GM06990 (cell line): Measurements from ENCODE around the gene ERC1.

Source experiments
- DNase-seq: peaks from one replicate; pipeline ENCODE4 v3.0.0-alpha.2; 2011; ENCODE audit not compliant: insufficient read length; ENCODE audit errors: extremely low read depth
- H3K27me3 ChIP-seq: replicated peaks from 2 replicates; pipeline ENCODE4 v1.6.0; 2011; ENCODE audit warnings: low read length; ENCODE audit not compliant: control insufficient read depth, insufficient read depth
- H3K36me3 ChIP-seq: 2 replicates; pipeline ENCODE4 v1.5.1; 2011; ENCODE audit warnings: low read length; ENCODE audit not compliant: control insufficient read depth, insufficient read depth
- H3K4me3 ChIP-seq: replicated peaks from 2 replicates; pipeline ENCODE4 v1.5.1; 2011; ENCODE audit warnings: low read depth, mild to moderate bottlenecking, control low read depth, low read length
- TF ChIP-seq, protein P1 (sequence below): IDR thresholded peaks from 2 replicates; pipeline ENCODE4 v1.5.1; 2011; ENCODE audit warnings: low read length, control low read depth, mild to moderate bottlenecking, inconsistent platforms; ENCODE audit not compliant: insufficient read depth, poor library complexity, severe bottlenecking

ERC1 gene

DNA sequence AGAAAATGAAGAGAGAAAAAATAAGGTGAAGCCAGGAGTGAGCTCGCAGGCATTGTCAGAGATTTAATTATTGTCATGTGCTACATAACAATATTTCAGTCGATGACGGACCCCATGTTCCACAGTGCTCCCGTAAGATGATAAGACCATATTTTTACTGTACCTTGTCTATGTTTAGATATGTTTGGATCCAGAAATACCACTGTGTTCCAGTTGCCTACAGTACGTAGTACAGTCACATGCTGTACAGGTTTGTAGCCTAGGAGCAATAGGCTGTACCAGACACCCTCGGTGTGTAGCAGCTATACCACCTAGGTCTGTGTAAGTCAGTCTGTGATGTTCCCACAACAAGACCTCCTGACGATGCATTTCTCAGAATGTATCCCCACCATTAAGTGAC is 465.9 kb downstream of the ERC1 start:
- no peak for DNase-seq
- Histone ChIP-seq H3K36me3 (no peaks in the 10 kb centered on the region), H3K4me3 (no peak overlapping the region), H3K27me3 (no peaks in the 10 kb centered on the region)
- TF ChIP-seq, protein P1, sequence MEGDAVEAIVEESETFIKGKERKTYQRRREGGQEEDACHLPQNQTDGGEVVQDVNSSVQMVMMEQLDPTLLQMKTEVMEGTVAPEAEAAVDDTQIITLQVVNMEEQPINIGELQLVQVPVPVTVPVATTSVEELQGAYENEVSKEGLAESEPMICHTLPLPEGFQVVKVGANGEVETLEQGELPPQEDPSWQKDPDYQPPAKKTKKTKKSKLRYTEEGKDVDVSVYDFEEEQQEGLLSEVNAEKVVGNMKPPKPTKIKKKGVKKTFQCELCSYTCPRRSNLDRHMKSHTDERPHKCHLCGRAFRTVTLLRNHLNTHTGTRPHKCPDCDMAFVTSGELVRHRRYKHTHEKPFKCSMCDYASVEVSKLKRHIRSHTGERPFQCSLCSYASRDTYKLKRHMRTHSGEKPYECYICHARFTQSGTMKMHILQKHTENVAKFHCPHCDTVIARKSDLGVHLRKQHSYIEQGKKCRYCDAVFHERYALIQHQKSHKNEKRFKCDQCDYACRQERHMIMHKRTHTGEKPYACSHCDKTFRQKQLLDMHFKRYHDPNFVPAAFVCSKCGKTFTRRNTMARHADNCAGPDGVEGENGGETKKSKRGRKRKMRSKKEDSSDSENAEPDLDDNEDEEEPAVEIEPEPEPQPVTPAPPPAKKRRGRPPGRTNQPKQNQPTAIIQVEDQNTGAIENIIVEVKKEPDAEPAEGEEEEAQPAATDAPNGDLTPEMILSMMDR, result no peak

DNA sequence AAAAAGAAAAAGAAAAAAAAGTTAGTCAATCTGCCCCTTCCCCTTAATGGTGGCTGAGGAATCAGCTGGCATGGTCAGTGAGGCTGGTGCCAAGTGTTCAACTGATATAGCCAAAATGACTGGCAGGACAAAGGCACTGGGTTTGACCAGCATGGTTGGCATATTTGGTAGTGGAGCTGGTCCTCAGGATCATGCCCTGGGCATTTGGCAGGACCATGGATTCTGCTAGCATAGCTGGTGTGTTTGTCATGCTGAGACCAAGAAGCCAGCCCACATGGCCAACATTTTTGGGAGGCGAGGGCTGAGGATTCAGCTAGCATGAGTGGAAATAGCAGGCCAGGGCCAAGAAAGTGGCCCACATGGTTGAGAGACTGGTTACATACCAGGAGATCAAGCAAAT is 466.9 kb downstream of the ERC1 start:
- Histone ChIP-seq H3K36me3 (no peaks in the 10 kb centered on the region), H3K4me3 (no peak overlapping the region), H3K27me3 (no peaks in the 10 kb centered on the region)
- TF ChIP-seq, protein P1, result no peak
- no peak for DNase-seq

DNA sequence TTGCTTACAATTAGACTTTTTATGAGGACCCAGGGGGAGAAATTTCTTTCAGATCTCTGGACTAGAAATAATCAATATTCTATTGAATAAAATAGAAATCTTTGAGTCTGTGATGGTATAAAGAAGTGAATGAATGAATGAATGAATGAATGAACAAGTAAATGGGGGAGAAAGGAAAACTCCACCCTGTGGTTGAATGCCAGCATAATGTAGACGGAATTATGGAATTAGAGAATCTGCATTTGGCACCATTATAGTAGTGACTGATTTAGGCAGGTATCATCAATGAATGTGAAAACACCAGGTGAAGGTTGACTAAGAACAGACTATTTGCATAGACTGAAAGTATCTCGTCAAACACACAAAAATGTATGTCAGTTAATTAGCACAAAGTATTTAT is 468.3 kb downstream of the ERC1 start:
- Histone ChIP-seq H3K36me3 (no peaks in the 10 kb centered on the region), H3K27me3 (no peaks in the 10 kb centered on the region), H3K4me3 (no peak overlapping the region)
- TF ChIP-seq, protein P1, result no peak
- no peak for DNase-seq

GRCh38 chr12:1463073-1463905 is 472.3 kb downstream of the ERC1 start:
- no peak for DNase-seq
- TF ChIP-seq, protein P1, result no peak
- Histone ChIP-seq H3K36me3 (no peaks in the 10 kb centered on the region), H3K4me3 (no peak overlapping the region), H3K27me3 (no peaks in the 10 kb centered on the region)

GRCh38 chr12:1464925-1465324 is 473.9 kb downstream of the ERC1 start:
- H3K4me3 ChIP-seq, result no peak overlapping the region
- H3K36me3 ChIP-seq, result no peaks in the 10 kb centered on the region
- H3K27me3 ChIP-seq, result no peaks in the 10 kb centered on the region
- TF ChIP-seq, protein P1, result no peak
- DNase-seq, result no peak
